HCT116 (cell line): ENCODE results near the gene PREX1. TPM values are rescaled to one million over a fixed set of nuclear protein-coding genes. Genes with fewer than 3 reads are reported as not detected.

Source experiments
- ATAC-seq: fragments of 200-7000 bp; cut with Tn5 transposase; 2 replicates; pipeline ENCODE4 v1.9.1; 2020; ENCODE audit warnings: mild to moderate bottlenecking, moderate library complexity
- BruUV-seq: library from RNA; stranded (reverse); fragments of 400-500 nt; replicated peaks from 2 replicates; lab custom pipeline; 2021; lab: Mats Ljungman, UMichigan
- CTCF ChIA-PET: fragments of 300-600 bp; sonication (Branson Sonifier 250); formaldehyde crosslinking; loops from one replicate; lab custom pipeline; 2021; ENCODE audit warnings: antibody characterized with exemption; lab: Charles Lee
- POLR2A ChIA-PET: fragments of 300-600, 350-600 bp; sonication (Branson Sonifier 250); formaldehyde crosslinking; loops from one replicate; lab custom pipeline; 2021; ENCODE audit warnings: antibody characterized with exemption; lab: Charles Lee
- RAD21 ChIA-PET, 2 experiments: fragments of 300-600 bp; sonication (Branson Sonifier 250); formaldehyde crosslinking; loops; one replicate each; lab custom pipeline; 2023; ENCODE audit warnings: low total read pairs in 2 of 2; ENCODE audit not compliant: uncharacterized antibody in 2 of 2, unreplicated experiment in 2 of 2, low non-redundant PET in 1 of 2; lab: Charles Lee
- DNase-seq: peaks from one replicate; pipeline ENCODE4 v3.0.0-alpha.2; 2010; ENCODE audit warnings: low read depth, low spot score
- H2AFZ ChIP-seq: fragments of 200-600 bp; shearing (Covaris generic), sonication (generic); 2 replicates; pipeline ENCODE4 v1.6.1; 2017; ENCODE audit warnings: low read depth, mixed run types, mixed read lengths, antibody characterized with exemption, low read length; ENCODE audit not compliant: poor library complexity, severe bottlenecking
- H3K27ac ChIP-seq: 2 replicates; pipeline ENCODE4 v1.5.1; 2012; ENCODE audit warnings: low read depth, low read length
- H3K27me3 ChIP-seq: fragments of 200-600 bp; sonication (generic); 2 replicates; pipeline ENCODE4 v1.6.1; 2016; ENCODE audit warnings: mixed run types, low read length, mixed read lengths; ENCODE audit not compliant: insufficient read depth
- H3K36me3 ChIP-seq, 2 experiments: fragments of 200-500 bp in 1 of 2; fragments of 200-600 bp in 1 of 2; sonication (Bioruptor generic) in 1 of 2; sonication (generic) in 1 of 2; 2 replicates each; pipeline versions ENCODE4 v1.5.1 to v1.6.1; 2014 to 2016; ENCODE audit warnings: low read length in 2 of 2, inconsistent platforms in 1 of 2, mixed read lengths in 1 of 2, mixed run types in 1 of 2; ENCODE audit not compliant: insufficient read depth in 2 of 2, control insufficient read depth in 1 of 2
- H3K4me1 ChIP-seq, 2 experiments: fragments of 200-600 bp in 1 of 2; sonication (generic) in 1 of 2; 2 replicates each; pipeline versions ENCODE4 v1.5.1 to v1.6.1; 2012 to 2017; ENCODE audit warnings: low read length in 2 of 2, inconsistent platforms in 1 of 2, mild to moderate bottlenecking in 1 of 2, mixed read lengths in 1 of 2, mixed run types in 1 of 2, moderate library complexity in 1 of 2; ENCODE audit not compliant: insufficient read depth in 2 of 2, control insufficient read depth in 1 of 2
- H3K4me2 ChIP-seq: fragments of 200-600 bp; sonication (generic); 2 replicates; pipeline ENCODE4 v1.6.1; 2017; ENCODE audit warnings: mixed run types, low read length, mixed read lengths
- H3K4me3 ChIP-seq, 2 experiments: fragments of 200-600 bp in 1 of 2; sonication (generic) in 1 of 2; replicated peaks in 1 of 2; 2 replicates each; pipeline ENCODE4 v1.5.1; 2011 to 2016; ENCODE audit warnings: low read length in 2 of 2, control low read depth in 1 of 2, low read depth in 1 of 2, mild to moderate bottlenecking in 1 of 2, mixed read lengths in 1 of 2, mixed run types in 1 of 2
- H3K79me2 ChIP-seq: fragments of 200-600 bp; sonication (generic); 2 replicates; pipeline ENCODE4 v1.6.1; 2017; ENCODE audit warnings: mild to moderate bottlenecking, mixed run types, low read length, moderate library complexity, mixed read lengths; ENCODE audit not compliant: insufficient read depth
- H3K9ac ChIP-seq: fragments of 200-600 bp; sonication (generic); 2 replicates; pipeline ENCODE4 v1.6.1; 2016; ENCODE audit warnings: low read length, mixed read lengths
- H3K9me2 ChIP-seq: fragments of 200-600 bp; sonication (generic), shearing (Covaris generic); 2 replicates; pipeline ENCODE4 v1.6.1; 2017; ENCODE audit warnings: mixed run types, mild to moderate bottlenecking, moderate library complexity; ENCODE audit not compliant: insufficient read depth
- H3K9me3 ChIP-seq, 2 experiments: fragments of 200-500 bp in 1 of 2; fragments of 200-600 bp in 1 of 2; sonication (Bioruptor generic) in 1 of 2; sonication (generic) in 1 of 2; 2 replicates each; pipeline ENCODE4 v1.6.1; 2014 to 2017; ENCODE audit warnings: low read length in 2 of 2, mixed read lengths in 2 of 2, inconsistent platforms in 1 of 2, low read depth in 1 of 2, mild to moderate bottlenecking in 1 of 2, mixed run types in 1 of 2, moderate library complexity in 1 of 2; ENCODE audit not compliant: control insufficient read depth in 1 of 2, insufficient read depth in 1 of 2
- H4K20me1 ChIP-seq: fragments of 200-600 bp; sonication (generic), shearing (Covaris generic); 2 replicates; pipeline ENCODE4 v1.6.1; 2017; ENCODE audit warnings: mixed run types, mild to moderate bottlenecking, moderate library complexity; ENCODE audit not compliant: insufficient read depth
- CBX3 ChIP-seq: IDR thresholded peaks from 2 replicates; pipeline ENCODE4 v1.6.1; 2012; ENCODE audit warnings: low read depth
- CEBPB ChIP-seq: IDR thresholded peaks from 2 replicates; pipeline ENCODE4 v1.6.1; 2012; ENCODE audit warnings: low read depth
- FOSL1 ChIP-seq: IDR thresholded peaks from 2 replicates; pipeline ENCODE4 v1.6.1; 2012; ENCODE audit warnings: low read depth
- JUND ChIP-seq: IDR thresholded peaks from 2 replicates; pipeline ENCODE4 v1.6.1; 2012
- POLR2AphosphoS5 ChIP-seq: IDR thresholded peaks from 2 replicates; pipeline ENCODE4 v1.6.1; 2011; ENCODE audit warnings: mild to moderate bottlenecking, low read depth, low read length, moderate library complexity
- RAD21 ChIP-seq: IDR thresholded peaks from 2 replicates; pipeline ENCODE4 v1.6.1; 2012; ENCODE audit warnings: low read depth, mild to moderate bottlenecking
- SIN3A ChIP-seq: IDR thresholded peaks from 2 replicates; pipeline ENCODE4 v1.6.1; 2012; ENCODE audit warnings: low read depth
- SP1 ChIP-seq: IDR thresholded peaks from 2 replicates; pipeline ENCODE4 v1.6.1; 2012; ENCODE audit warnings: low read depth
- SRF ChIP-seq: IDR thresholded peaks from 2 replicates; pipeline ENCODE4 v1.6.1; 2012; ENCODE audit warnings: low read depth
- ZFX ChIP-seq: fragments of 450-650 bp; IDR thresholded peaks from 2 replicates; pipeline ENCODE4 v1.6.1; 2017
- ZNF274 ChIP-seq: fragments of 200-500 bp; sonication (Bioruptor generic); IDR thresholded peaks from 2 replicates; pipeline ENCODE4 v1.6.1; 2014; ENCODE audit warnings: mild to moderate bottlenecking, low read depth, low read length, inconsistent platforms
- intact Hi-C: fragments of 100-400 bp; cut with micrococcal nuclease; formaldehyde crosslinking; loops from 2 replicates; pipeline ENCODE4 v1.10.0; 2022
- total RNA-seq: library from RNA; stranded (reverse); gene quantifications from one replicate; pipeline ENCODE4 v1.2.1, GENCODE V29; 2021; ENCODE audit not compliant: unreplicated experiment
- TF ChIP-seq, protein P1 (sequence below): IDR thresholded peaks from 2 replicates; pipeline ENCODE4 v1.6.1; 2012
- TF ChIP-seq, protein P2 (sequence below): IDR thresholded peaks from 2 replicates; pipeline ENCODE4 v1.6.1; 2011; ENCODE audit warnings: mild to moderate bottlenecking, low read length, moderate library complexity; ENCODE audit not compliant: insufficient replicate concordance; ENCODE audit errors: extremely low read depth
- TF ChIP-seq, protein P3 (sequence below): IDR thresholded peaks from 2 replicates; pipeline ENCODE4 v1.6.1; 2012

The PREX1 gene
- total RNA-seq, 1 experiment from 2014 or later = 6.1 TPM

DNA sequence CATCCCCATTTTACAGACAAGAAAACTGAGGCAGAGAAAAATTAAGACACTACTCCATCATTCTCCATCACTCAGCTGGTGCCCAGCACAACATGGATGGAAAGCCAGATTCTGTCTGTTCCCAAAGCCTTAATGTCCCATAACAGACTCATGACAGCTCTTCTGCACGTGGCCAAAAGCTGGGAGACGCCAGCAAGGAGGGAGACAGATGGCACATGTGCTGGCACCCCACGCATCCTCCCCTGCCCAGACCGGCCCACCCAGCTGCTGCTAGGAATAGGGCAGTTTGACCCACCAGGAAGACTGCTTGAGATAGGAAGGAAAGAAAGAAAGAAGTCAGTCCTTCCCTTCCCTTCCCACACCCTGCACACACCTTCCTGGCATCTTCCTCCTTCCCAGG lies 96.3 kb downstream of the PREX1 start:
- ChIA-PET POLR2A (no interaction called here), CTCF (no interaction called here), RAD21 (no interaction called here)
- Histone ChIP-seq H3K36me3 (no peaks in the 10 kb centered on the region), H4K20me1 (no peaks in the 10 kb centered on the region), H3K4me2 (no peak overlapping the region), H3K79me2 (no peaks in the 10 kb centered on the region), H2AFZ (no peak overlapping the region), H3K9ac (no peak overlapping the region), H3K9me2 (no peaks in the 10 kb centered on the region), H3K4me1 (no peaks in the 10 kb centered on the region), H3K27ac (no peak overlapping the region), H3K4me3 (no peak overlapping the region), H3K9me3 (no peaks in the 10 kb centered on the region), H3K27me3 (no peaks in the 10 kb centered on the region)
- intact Hi-C loops = no loop called here
- BruUV-seq = no TSS peak
- TF ChIP-seq ZNF274 = no peak
- no peak for TF ChIP-seq RAD21
- TF ChIP-seq, protein P1, sequence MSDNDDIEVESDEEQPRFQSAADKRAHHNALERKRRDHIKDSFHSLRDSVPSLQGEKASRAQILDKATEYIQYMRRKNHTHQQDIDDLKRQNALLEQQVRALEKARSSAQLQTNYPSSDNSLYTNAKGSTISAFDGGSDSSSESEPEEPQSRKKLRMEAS = no peak
- TF ChIP-seq, protein P2, sequence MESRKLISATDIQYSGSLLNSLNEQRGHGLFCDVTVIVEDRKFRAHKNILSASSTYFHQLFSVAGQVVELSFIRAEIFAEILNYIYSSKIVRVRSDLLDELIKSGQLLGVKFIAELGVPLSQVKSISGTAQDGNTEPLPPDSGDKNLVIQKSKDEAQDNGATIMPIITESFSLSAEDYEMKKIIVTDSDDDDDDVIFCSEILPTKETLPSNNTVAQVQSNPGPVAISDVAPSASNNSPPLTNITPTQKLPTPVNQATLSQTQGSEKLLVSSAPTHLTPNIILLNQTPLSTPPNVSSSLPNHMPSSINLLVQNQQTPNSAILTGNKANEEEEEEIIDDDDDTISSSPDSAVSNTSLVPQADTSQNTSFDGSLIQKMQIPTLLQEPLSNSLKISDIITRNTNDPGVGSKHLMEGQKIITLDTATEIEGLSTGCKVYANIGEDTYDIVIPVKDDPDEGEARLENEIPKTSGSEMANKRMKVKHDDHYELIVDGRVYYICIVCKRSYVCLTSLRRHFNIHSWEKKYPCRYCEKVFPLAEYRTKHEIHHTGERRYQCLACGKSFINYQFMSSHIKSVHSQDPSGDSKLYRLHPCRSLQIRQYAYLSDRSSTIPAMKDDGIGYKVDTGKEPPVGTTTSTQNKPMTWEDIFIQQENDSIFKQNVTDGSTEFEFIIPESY = no peak
- no peak for TF ChIP-seq FOSL1
- TF ChIP-seq SP1 = no peak
- TF ChIP-seq JUND = no peak
- TF ChIP-seq POLR2AphosphoS5 = no peak
- TF ChIP-seq CEBPB = no peak
- TF ChIP-seq CBX3 = no peak
- TF ChIP-seq ZFX = no peak
- TF ChIP-seq SRF = no peak
- no peak for TF ChIP-seq SIN3A
- TF ChIP-seq, protein P3, sequence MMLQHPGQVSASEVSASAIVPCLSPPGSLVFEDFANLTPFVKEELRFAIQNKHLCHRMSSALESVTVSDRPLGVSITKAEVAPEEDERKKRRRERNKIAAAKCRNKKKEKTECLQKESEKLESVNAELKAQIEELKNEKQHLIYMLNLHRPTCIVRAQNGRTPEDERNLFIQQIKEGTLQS = no peak
- DNase-seq (no peak), ATAC-seq (no peak)
